ENCODE measurements around the gene XXYLT1.

XXYLT1 gene

DNA sequence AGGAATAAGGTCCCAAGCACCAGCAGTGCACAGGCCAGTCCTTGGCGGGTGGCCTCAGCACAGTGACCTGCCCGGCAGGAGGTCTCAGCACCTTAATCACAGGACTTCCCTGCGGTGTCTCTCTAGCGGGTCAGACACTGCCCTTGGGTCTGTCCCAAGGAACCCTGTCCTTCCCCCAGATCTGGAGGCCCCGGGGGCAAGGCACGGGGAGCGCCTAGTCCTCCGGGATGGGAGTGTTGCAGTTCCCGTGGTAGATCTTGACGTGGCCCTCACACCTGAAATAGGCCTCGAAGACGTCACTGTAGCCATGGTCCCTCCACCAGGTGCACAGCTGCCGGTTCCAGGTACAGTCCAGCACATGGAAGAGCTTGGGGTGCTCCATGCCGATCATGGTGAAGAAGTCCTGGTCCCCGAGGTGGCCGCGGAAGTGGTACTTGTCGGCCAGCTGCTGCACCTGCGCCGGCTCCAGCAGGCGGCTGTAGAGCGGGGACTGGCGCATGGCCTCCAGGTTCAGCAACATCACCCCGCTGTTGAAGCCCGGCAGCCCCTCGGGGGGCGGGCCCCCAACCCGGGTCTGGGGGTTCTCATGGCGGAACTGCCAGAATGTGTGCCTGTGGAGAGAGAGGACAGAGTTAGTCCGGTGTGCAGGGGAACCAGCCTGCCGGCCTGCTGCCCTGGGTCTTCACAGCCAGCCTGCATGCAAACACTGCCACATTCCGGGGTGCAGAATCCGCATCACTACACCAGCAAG lies 201.3 kb downstream of the XXYLT1 start:
- Histone ChIP-seq H3K9me2 (replicated peaks; ENCODE audit: control insufficient read depth, low read length) (no peaks in the 10 kb centered on the region), H3K4me3 (ENCODE audit: low read length) (no peak overlapping the region), H3K36me3 (ENCODE audit: control insufficient read depth, low read length) (no peaks in the 10 kb centered on the region; the same call in 1 of the 2 replicates), H4K20me1 (ENCODE audit: control insufficient read depth, insufficient read depth, low read depth, low read length) (no peaks in the 10 kb centered on the region), H3F3A (ENCODE audit: control insufficient read depth, insufficient read depth) (0 out of 2 replicates have a peak, but pooled peaks cover 3% of the 10 kb centered on the region), H3K27me3 (ENCODE audit: control insufficient read depth, low read length) (no peaks in the 10 kb centered on the region), H3K4me2 (ENCODE audit: low read length) (no peak overlapping the region), H3K27ac (ENCODE audit: low read depth, low read length) (no peak overlapping the region), H3K9me3 (ENCODE audit: control insufficient read depth, insufficient read depth, low read length) (no peaks in the 10 kb centered on the region), H3K79me2 (ENCODE audit: control insufficient read depth, low read length) (no peaks in the 10 kb centered on the region), H3K4me1 (ENCODE audit: control insufficient read depth, low read length) (peaks cover 6% of the 10 kb centered on the region)
- no peak for TF ChIP-seq EZH2phosphoT487 (IDR thresholded peaks at IDR 0.05; ENCODE audit: borderline replicate concordance, low read length)
- TF ChIP-seq, protein P1, sequence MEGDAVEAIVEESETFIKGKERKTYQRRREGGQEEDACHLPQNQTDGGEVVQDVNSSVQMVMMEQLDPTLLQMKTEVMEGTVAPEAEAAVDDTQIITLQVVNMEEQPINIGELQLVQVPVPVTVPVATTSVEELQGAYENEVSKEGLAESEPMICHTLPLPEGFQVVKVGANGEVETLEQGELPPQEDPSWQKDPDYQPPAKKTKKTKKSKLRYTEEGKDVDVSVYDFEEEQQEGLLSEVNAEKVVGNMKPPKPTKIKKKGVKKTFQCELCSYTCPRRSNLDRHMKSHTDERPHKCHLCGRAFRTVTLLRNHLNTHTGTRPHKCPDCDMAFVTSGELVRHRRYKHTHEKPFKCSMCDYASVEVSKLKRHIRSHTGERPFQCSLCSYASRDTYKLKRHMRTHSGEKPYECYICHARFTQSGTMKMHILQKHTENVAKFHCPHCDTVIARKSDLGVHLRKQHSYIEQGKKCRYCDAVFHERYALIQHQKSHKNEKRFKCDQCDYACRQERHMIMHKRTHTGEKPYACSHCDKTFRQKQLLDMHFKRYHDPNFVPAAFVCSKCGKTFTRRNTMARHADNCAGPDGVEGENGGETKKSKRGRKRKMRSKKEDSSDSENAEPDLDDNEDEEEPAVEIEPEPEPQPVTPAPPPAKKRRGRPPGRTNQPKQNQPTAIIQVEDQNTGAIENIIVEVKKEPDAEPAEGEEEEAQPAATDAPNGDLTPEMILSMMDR (IDR thresholded peaks at IDR 0.05; ENCODE audit: low read depth, low read length, poor library complexity, severe bottlenecking), result no peak

DNA sequence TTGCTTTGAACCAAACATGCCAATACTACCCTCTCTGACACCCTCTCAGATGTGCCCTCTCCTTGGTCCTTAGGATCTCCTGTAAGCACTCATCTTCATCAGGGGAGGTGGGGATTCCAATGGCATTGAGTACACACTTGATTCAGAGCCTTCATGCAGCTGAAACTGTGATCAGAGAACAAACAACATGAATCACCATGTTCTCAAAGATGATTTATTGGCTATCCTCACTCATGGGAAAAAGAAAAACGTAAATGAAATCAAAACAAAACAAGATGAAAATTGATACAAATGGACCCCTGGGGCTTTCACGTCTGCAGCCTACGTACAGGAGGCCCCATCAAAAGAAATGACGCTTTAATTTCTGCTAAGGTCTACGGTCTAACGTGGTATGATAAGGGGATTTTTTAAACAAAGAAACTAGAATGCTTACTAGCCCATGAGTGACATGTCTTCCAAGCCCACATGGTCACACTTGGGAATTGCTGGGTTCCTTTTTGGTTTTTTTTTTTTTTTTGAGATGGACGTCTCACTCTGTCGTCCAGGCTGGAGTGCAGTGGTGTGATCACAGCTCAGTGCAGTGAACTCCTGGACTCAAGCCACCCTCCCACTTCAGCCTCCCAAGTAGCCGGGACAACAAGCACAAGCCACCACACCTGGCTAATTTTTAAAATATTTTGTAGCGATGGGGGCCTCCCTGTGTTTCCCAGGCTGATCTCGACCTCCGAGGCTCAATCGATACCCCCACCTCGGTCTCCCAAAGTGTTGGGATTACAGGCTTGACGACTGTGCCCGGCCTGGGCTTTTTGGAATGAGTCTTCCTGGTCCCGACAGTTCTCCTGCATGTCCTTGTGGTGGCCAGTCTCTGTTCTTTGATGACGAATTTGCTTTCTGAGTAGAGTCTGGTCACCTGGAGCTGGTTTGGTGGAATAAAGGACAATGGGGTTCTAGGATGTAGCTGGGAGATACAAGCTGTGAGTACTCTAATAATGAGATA lies 202.6 kb downstream of the XXYLT1 start:
- TF ChIP-seq EZH2phosphoT487 (IDR thresholded peaks at IDR 0.05; ENCODE audit: borderline replicate concordance, low read length), result no peak
- TF ChIP-seq, protein P1 (IDR thresholded peaks at IDR 0.05; ENCODE audit: low read depth, low read length, poor library complexity, severe bottlenecking), result no peak
- H3K79me2 ChIP-seq (ENCODE audit: control insufficient read depth, low read length), result no peaks in the 10 kb centered on the region
- H3F3A ChIP-seq (ENCODE audit: control insufficient read depth, insufficient read depth), result 0 out of 2 replicates have a peak, but pooled peaks cover 3% of the 10 kb centered on the region
- no peaks in the 10 kb centered on the region; the same call in 1 of the 2 replicates for H3K36me3 ChIP-seq (ENCODE audit: control insufficient read depth, low read length)
- H3K4me3 ChIP-seq (ENCODE audit: low read length), result no peak overlapping the region
- no peak overlapping the region for H3K27ac ChIP-seq (ENCODE audit: low read depth, low read length)
- no peaks in the 10 kb centered on the region for H4K20me1 ChIP-seq (ENCODE audit: control insufficient read depth, insufficient read depth, low read depth, low read length)
- H3K4me1 ChIP-seq (ENCODE audit: control insufficient read depth, low read length), result peaks cover 17% of the 10 kb centered on the region
- no peaks in the 10 kb centered on the region for H3K9me2 ChIP-seq (replicated peaks; ENCODE audit: control insufficient read depth, low read length)
- H3K4me2 ChIP-seq (ENCODE audit: low read length), result no peak overlapping the region
- H3K27me3 ChIP-seq (ENCODE audit: control insufficient read depth, low read length), result no peaks in the 10 kb centered on the region
- H3K9me3 ChIP-seq (ENCODE audit: control insufficient read depth, insufficient read depth, low read length), result no peaks in the 10 kb centered on the region

DNA sequence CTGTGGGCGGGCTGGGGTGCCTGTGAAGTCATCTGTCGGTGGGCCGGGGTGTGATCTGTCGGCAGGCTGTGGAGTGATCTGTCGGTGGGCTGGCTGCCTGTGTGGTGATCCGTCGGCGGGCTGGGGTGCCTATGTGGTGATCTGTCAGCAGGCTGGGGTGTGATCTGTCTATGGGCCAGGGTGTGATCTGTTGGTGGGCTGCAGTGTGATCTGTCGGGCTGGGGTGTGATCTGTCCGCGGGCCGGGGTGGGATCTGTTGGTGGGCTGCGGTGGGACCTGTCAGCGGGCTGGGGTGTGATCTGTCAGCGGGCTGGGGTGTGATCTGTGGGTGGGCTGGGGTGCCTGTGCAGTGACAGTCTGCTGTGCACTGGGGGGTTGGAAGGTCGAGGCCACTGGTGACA lies 204.5 kb downstream of the XXYLT1 start:
- Histone ChIP-seq H3K9me2 (replicated peaks; ENCODE audit: control insufficient read depth, low read length) (no peaks in the 10 kb centered on the region), H3K79me2 (ENCODE audit: control insufficient read depth, low read length) (no peaks in the 10 kb centered on the region), H3K4me2 (ENCODE audit: low read length) (no peak overlapping the region)

More for the DNA sequence above, 204.5 kb downstream of the XXYLT1 start:
- no peaks in the 10 kb centered on the region; the same call in 1 of the 2 replicates for H3K36me3 ChIP-seq (ENCODE audit: control insufficient read depth, low read length)
- no peaks in the 10 kb centered on the region for H3K27me3 ChIP-seq (ENCODE audit: control insufficient read depth, low read length)
- no peak overlapping the region for H3K4me3 ChIP-seq (ENCODE audit: low read length)
- TF ChIP-seq, protein P1 (IDR thresholded peaks at IDR 0.05; ENCODE audit: low read depth, low read length, poor library complexity, severe bottlenecking), result no peak
- no peak for TF ChIP-seq EZH2phosphoT487 (IDR thresholded peaks at IDR 0.05; ENCODE audit: borderline replicate concordance, low read length)
- no peak overlapping the region for H3K27ac ChIP-seq (ENCODE audit: low read depth, low read length)
- H3F3A ChIP-seq (ENCODE audit: control insufficient read depth, insufficient read depth), result 0 out of 2 replicates have a peak, but pooled peaks cover 3% of the 10 kb centered on the region
- no peaks in the 10 kb centered on the region for H4K20me1 ChIP-seq (ENCODE audit: control insufficient read depth, insufficient read depth, low read depth, low read length)
- no peaks in the 10 kb centered on the region for H3K9me3 ChIP-seq (ENCODE audit: control insufficient read depth, insufficient read depth, low read length)
- peaks cover 17% of the 10 kb centered on the region for H3K4me1 ChIP-seq (ENCODE audit: control insufficient read depth, low read length)

Measured in DOHH2 (cell line).